C1 segment of cervical spinal cord (tissue), 14 donors: ENCODE results near the gene TMEM88.
A peak's percentile ranks its signal among the peaks of the same experiment; 100 is the strongest.

Source experiments
- DNase-seq, 14 donors: peaks; one replicate each; lab custom pipeline; 2025; lab: John Stamatoyannopoulos, UW

The TMEM88 gene

GRCh38 chr17:7843536-7844291 is 11.2 kb upstream of the TMEM88 start:
- peak in 13 of 14 donors; percentile 42 to 85 (median 77) for DNase-seq

GRCh38 chr17:7844292-7845154 is 10.3 kb upstream of the TMEM88 start:
- DNase-seq: peak; percentile 56 to 94 (median 90)

- no peak for DNase-seq
Observed at GRCh38 chr17:7845359-7846062, 9.4 kb upstream of the TMEM88 start.

GRCh38 chr17:7846063-7846735 is 8.7 kb upstream of the TMEM88 start:
- no peak for DNase-seq

GRCh38 chr17:7846765-7847661 is 7.9 kb upstream of the TMEM88 start:
- DNase-seq: no peak

- DNase-seq: no peak
Observed at GRCh38 chr17:7848131-7848579, 6.7 kb upstream of the TMEM88 start.

GRCh38 chr17:7848739-7849129 is 6.1 kb upstream of the TMEM88 start:
- DNase-seq: no peak

- DNase-seq: no peak
Observed at GRCh38 chr17:7849130-7849750, 5.6 kb upstream of the TMEM88 start.

- no peak for DNase-seq
Observed at GRCh38 chr17:7849751-7850504, 4.9 kb upstream of the TMEM88 start.

GRCh38 chr17:7850701-7851437 is 4.0 kb upstream of the TMEM88 start:
- no peak for DNase-seq

- peak in 13 of 14 donors; percentile 46 to 90 (median 73) for DNase-seq
Observed at GRCh38 chr17:7851438-7852261, 3.2 kb upstream of the TMEM88 start.

- no peak for DNase-seq
Observed at GRCh38 chr17:7852262-7852670, 2.6 kb upstream of the TMEM88 start.

GRCh38 chr17:7852919-7853690 is 1.8 kb upstream of the TMEM88 start:
- no peak for DNase-seq

GRCh38 chr17:7853691-7854038 is 1.2 kb upstream of the TMEM88 start:
- DNase-seq: no peak

- DNase-seq: no peak
Observed at GRCh38 chr17:7854078-7854777, 638 bp upstream of the TMEM88 start.

GRCh38 chr17:7855660-7856010 is 769 bp downstream of the TMEM88 start:
- no peak for DNase-seq
